ENCODE measurements around the gene REXO4.

GRCh38 chr9:133426011-133426410, 8.2 kb upstream of the REXO4 start:
- TF ChIP-seq POLR2A (IDR thresholded peaks at IDR 0.05), result no peak
- no peak for TF ChIP-seq CTCF (IDR thresholded peaks at IDR 0.05)

Data from esophagus squamous epithelium (tissue), 4 donors.